ENCODE data around the gene MRPS33.
"Not testable (repeated sequence)": the region's sequence is repeated elsewhere in the genome, so short reads cannot be mapped to it uniquely, and the experiment has no call there.

MRPS33 gene

GRCh38 chr7:141012044-141012685 lies 2.6 kb downstream of the MRPS33 start:
- peak; percentile 47 for DNase-seq (ENCODE audit: low read depth)

- no peak for DNase-seq (ENCODE audit: low read depth)
Measured at GRCh38 chr7:141011443-141011842, 3.3 kb downstream of the MRPS33 start.

- no peak for DNase-seq (ENCODE audit: low read depth)
Measured at GRCh38 chr7:141003172-141004065, 11.3 kb downstream of the MRPS33 start.

- no peak for DNase-seq (ENCODE audit: low read depth)
Measured at GRCh38 chr7:141001546-141001945, 13.2 kb downstream of the MRPS33 start.

DNA sequence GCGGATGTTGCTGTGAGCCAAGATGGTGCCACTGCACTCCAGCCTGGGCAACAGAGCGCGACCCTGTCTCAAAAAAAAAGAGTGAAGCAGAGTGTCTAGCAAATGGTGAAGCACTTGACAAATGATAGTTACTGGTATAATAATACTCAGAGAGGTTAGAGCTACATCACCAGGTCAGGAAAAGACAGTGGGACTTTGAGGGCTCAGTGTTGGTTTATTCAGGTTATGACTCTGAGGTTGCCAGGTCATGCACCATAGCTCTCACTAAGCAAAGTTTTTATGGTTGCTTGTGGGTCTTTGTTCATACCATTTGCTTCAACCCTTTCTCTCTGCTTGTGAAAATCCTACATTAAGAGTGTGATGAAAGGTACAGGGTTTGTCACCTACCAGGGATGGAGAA lies 13.6 kb downstream of the MRPS33 start:
- DNase-seq (ENCODE audit: low read depth) = no peak

- DNase-seq (ENCODE audit: low read depth) = no peak
Measured at GRCh38 chr7:140998715-140999114, 16.0 kb downstream of the MRPS33 start.

GRCh38 chr7:140992422-140992821 lies 22.3 kb downstream of the MRPS33 start:
- no peak for DNase-seq (ENCODE audit: low read depth)

DNA sequence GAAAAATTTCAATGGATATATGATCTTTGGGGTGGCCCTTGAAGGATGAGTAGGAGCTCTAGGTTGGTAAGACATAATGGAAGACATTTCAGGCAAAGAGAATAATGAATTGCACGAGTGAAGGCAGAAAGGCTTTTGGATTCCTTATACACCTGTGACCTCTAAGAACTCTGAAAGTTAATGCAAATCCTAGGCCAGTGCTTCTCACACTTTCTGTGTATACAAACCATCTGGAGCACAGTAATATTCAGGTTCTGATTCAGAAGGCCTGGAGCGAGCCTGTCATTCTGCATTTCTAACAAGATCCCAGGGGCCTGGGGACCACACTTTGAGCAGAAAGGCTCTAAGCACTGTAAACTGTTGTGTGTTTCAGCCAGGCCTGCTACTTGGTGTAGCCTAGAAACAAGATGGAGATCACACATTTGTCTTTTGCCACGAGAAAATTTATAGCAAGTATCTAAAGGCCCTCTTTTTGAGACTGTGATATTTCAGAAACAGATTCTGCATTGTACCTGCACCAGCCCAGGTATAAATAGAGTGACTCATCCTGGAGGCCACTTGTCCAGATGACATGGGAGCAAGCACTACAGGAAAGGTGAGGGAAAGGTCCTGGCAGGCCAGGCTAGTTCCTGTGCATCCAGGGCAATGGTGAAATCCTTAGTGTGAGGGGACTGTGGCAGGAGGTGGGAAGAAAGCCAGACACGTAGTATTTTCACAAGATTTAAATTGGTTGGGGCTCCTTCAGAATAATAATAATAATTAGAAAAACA lies 24.4 kb downstream of the MRPS33 start:
- DNase-seq (ENCODE audit: low read depth) = no peak

DNA sequence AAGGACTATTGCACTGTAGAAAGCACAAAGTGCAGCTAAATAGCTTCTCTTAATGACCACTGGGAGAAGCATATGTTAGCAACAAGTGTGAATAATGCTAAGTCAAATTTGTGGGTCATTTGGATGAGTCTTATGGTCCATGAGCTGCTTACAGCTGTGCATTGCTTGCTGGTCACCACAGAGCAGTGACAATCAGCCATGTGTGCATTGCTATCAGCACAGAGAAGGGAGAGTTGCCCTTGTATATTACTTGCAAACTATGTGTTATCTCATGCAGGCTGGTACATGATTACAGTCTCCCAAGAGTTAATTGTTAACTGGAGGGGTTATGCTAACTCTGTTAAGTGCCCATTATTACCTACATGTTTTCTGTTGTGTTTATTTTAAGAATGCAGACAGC lies 25.7 kb downstream of the MRPS33 start:
- no peak for DNase-seq (ENCODE audit: low read depth)

DNA sequence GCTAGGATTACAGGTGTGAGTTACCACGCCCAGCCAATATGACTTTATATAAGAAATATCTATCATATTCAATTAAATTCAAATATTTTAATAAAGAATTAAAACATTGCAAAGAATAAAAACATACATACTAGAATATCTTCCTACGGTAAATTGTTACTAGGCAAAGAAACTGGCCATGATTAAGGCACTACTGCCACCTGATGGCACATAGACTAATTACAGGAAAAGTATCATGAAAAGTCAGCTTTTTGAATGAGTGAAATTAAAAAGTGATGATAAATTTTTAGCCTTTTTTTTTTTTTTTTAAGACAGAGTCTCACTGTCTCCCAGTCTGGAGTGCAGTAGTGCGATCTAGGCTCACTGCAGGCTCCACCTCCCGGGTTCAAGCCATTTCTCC lies 30.9 kb downstream of the MRPS33 start:
- DNase-seq (ENCODE audit: low read depth) = peak; percentile 5

GRCh38 chr7:140982508-140982907 lies 32.2 kb downstream of the MRPS33 start:
- no peak for DNase-seq (ENCODE audit: low read depth)

DNA sequence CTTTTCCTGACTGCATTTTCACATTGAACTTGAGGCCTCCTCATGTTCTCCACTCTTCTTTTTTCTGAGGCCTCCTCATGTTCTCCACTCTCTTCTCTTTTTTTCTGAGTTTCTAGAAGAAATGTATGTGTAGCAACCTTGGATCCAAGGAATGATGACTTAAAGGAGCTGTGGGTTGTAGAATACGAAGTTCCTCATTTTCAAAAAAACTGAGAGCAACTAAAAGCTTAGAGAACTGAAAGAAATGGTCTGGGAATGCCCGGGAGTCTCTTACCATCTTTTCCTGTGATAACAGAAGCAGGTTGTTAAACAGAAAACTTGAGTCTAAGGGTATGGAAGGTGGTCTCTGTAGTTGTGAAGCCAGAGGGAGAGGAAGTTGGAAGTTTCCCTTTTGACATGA lies 32.8 kb downstream of the MRPS33 start:
- DNase-seq (ENCODE audit: low read depth) = no peak

GRCh38 chr7:140977741-140978140 lies 37.0 kb downstream of the MRPS33 start:
- no peak for DNase-seq (ENCODE audit: low read depth)

DNA sequence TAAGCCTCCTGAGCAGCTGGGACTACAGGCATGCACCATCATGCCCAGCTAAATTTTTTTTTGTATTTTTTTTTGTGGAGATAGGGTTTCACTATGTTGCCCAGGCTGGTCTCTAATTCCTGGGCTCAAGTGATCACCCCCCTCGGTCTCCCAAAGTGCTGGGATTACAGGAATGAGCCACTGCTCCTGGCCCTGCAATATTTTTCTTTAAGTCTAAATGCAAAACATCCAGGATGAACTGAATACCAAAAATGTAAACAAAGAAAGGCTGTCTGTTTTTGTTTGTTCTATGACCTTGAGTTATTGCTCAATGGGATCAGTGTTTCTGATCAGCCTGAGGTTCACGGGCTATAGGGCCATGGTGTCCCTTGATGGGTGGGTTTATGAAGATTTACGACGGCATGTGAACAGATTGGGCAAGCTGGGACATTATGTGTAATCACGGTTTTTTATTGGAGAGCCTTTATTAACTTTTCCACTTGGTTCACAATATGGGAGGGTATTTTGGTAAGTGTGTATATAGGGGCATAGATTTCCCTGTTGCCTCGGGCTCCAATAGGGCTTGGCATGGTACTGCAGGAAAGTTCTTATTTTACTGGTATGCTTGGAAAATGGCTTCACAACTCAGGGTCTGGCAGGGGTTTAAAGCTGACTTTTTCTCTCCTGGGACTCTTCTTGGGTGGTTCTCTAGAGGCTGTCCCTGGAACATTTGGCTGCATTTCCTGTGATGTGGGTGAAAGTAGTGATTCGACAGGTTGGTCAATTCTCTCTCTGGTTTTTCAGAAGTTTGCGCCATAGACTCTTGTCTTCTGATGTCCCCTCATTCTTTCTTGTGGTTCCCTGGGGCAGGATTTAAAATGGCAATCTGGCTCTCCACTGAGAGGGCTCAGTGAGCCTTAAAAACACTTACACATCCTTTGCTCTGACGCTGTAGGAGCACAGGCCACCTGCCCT lies 41.6 kb downstream of the MRPS33 start:
- peak; percentile 8 for DNase-seq (ENCODE audit: low read depth)

DNA sequence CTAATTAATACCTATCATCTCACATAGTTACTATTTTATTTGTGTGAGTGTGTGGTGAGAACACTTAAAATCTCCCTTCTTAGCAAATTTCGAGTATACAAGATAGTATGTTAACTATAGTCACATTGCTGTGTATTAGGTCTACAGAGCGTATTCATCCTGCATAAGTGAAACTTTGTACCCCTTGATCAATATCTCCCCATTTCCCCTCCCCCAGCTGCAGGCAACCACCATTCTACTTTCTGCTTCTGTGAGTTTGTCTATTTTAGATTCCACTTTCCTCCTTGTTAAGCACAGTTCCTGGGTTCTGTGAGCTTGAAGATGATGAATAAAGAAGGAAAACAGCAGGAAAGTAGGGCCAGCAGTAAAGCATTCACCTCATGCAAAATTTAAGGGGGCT lies 42.4 kb downstream of the MRPS33 start:
- no peak for DNase-seq (ENCODE audit: low read depth)

DNA sequence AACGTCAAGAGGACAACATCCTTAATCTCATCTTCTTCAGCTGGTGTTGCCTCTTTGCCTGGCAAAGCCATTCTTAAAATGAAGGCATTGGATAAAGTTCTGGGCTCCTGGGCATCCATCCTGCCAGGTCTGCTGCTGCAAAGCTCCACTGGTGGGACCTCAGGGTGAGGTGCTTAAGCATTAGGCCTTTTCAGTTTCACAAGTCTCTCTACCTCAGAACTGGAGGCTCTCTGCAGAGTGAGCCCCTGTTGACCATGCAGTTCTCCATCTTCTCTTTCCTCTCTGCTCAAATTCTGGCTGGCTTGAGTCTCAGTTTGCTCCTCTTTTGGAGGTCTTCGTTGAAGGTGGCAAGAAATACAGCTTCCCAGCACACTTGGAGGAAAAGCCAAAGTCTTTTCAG lies 47.3 kb downstream of the MRPS33 start:
- DNase-seq (ENCODE audit: low read depth) = no peak

- DNase-seq (ENCODE audit: low read depth) = no peak
Measured at GRCh38 chr7:140966561-140967233, 48.1 kb downstream of the MRPS33 start.

- no peak for DNase-seq (ENCODE audit: low read depth)
Measured at GRCh38 chr7:140961117-140961516, 53.6 kb downstream of the MRPS33 start.

- DNase-seq (ENCODE audit: low read depth) = not testable (repeated sequence)
Measured at GRCh38 chr7:140956997-140957396, 57.8 kb downstream of the MRPS33 start.
